Adrenal gland (tissue), 5 donors: Measurements from ENCODE around the gene NME7.

ENCODE experiments used
- CTCF ChIP-seq, 6 experiments: fragments of 450-650 bp in 4 of 6; fragments of 200-600 bp in 2 of 6; sonication (generic) in 1 of 6; IDR thresholded peaks; 1 replicate in 5 of 6; 2 replicates in 1 of 6; pipeline versions ENCODE4 v1.5.1 to v1.8.0; 2016 to 2021; ENCODE audit warnings: antibody characterized with exemption in 6 of 6, mild to moderate bottlenecking in 2 of 6, moderate library complexity in 1 of 6
- POLR2A ChIP-seq, 2 donors: fragments of 450-650 bp; IDR thresholded peaks; one replicate each; pipeline ENCODE4 v1.6.1; 2017; ENCODE audit warnings: antibody characterized with exemption in 2 of 2, mild to moderate bottlenecking in 2 of 2, moderate library complexity in 1 of 2
- donor health status: DM: no; HTN: no; CAD: no.

GRCh38 chr1:169141356-169141755 is 226.2 kb downstream of the NME7 start:
- TF ChIP-seq POLR2A (IDR thresholded peaks at IDR 0.05) (no peak), CTCF (IDR thresholded peaks at IDR 0.05) (no peak)
